Stimulated activated CD4-positive, alpha-beta T cell treated with anti-CD3 and anti-CD28 coated beads, Interleukin-12 subunit alpha, Interleukin-12 subunit beta, amount 100 ng/mL, for 4 hours (primary cell): ENCODE results near the gene AKIP1.
A peak's percentile ranks its signal among the peaks of the same experiment; 100 is the strongest.

Experiments
- DNase-seq: peaks from one replicate; pipeline ENCODE4 v3.0.0-alpha.2; 2020

AKIP1 gene

DNA sequence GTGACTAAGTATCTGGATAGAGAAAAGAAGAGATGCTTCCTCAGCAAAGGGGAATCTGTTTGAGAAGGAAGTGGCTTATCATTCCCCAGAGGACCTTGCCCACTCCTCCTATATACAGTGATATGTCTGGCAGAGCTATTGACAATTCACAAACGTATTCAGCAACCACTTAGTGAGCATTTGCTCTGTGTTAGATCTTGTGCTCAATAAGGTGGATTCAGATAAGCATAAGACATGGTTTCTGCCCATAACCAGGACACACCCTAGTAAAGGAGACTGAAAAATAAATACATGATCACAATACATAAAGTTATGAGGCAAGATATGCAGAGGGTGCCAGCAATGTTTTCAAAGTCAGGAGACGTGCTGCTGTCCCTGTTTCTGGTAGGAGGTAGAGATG lies 51.9 kb downstream of the AKIP1 start:
- DNase-seq = no peak

- peak; percentile 74 for DNase-seq
Observed at GRCh38 chr11:8963569-8964323, 52.8 kb downstream of the AKIP1 start.

GRCh38 chr11:8964324-8965320 lies 53.6 kb downstream of the AKIP1 start, which contains the start of gene TMEM9B:
Gene TMEM9B (minus strand): TSS chr11:8964442. CDS start chr11:8964313, 129 bp downstream.
- peak; percentile 76 for DNase-seq

GRCh38 chr11:8967184-8967583 lies 56.2 kb downstream of the AKIP1 start:
- DNase-seq = no peak
